NCI-H1436 (cell line): Measurements from ENCODE around the gene NXN.
"Not testable (repeated sequence)": the region's sequence is repeated elsewhere in the genome, so short reads cannot be mapped to it uniquely, and the experiment has no call there.

Experiments used
- DNase-seq: peaks from one replicate; lab custom pipeline; 2025; lab: John Stamatoyannopoulos, UW

NXN gene

GRCh38 chr17:1006054-1006453, 26.5 kb upstream of the NXN start:
- DNase-seq: no peak

GRCh38 chr17:1005361-1005946, 25.9 kb upstream of the NXN start:
- peak; percentile 27 for DNase-seq

- no peak for DNase-seq
Measured at GRCh38 chr17:1004769-1005295, 25.3 kb upstream of the NXN start.

- no peak for DNase-seq
Measured at GRCh38 chr17:1003972-1004768, 24.6 kb upstream of the NXN start.

GRCh38 chr17:1003633-1003971, 24.0 kb upstream of the NXN start:
- no peak for DNase-seq

- DNase-seq: no peak
Measured at GRCh38 chr17:1002771-1003555, 23.4 kb upstream of the NXN start.

GRCh38 chr17:1002412-1002753, 22.8 kb upstream of the NXN start:
- no peak for DNase-seq

- DNase-seq: no peak
Measured at GRCh38 chr17:1001640-1002411, 22.2 kb upstream of the NXN start.

GRCh38 chr17:1000597-1001461, 21.3 kb upstream of the NXN start:
- no peak for DNase-seq

GRCh38 chr17:998111-998510, 18.5 kb upstream of the NXN start:
- no peak for DNase-seq

- peak; percentile 98 for DNase-seq
Measured at GRCh38 chr17:996554-997344, 17.2 kb upstream of the NXN start, which contains the start of gene TIMM22. TIMM22 (plus strand) TSS chr17:997129; CDS start chr17:997143, 14 bp downstream.

- not testable (repeated sequence) for DNase-seq
Measured at GRCh38 chr17:995324-995723, 15.7 kb upstream of the NXN start.

- no peak for DNase-seq
Measured at GRCh38 chr17:992933-993332, 13.4 kb upstream of the NXN start.

- no peak for DNase-seq
Measured at GRCh38 chr17:988561-988960, 9.0 kb upstream of the NXN start.

GRCh38 chr17:987931-988330, 8.4 kb upstream of the NXN start:
- no peak for DNase-seq

- no peak for DNase-seq
Measured at GRCh38 chr17:986322-986929, 6.8 kb upstream of the NXN start.

GRCh38 chr17:983921-984320, 4.3 kb upstream of the NXN start:
- DNase-seq: no peak

GRCh38 chr17:981292-981658, 1.7 kb upstream of the NXN start:
- DNase-seq: no peak

GRCh38 chr17:980406-981291, 1.1 kb upstream of the NXN start:
- DNase-seq: peak; percentile 82
